GM19035 (cell line): ENCODE data around the gene DEDD.

Experiments used
- ATAC-seq: cut with Tn5 transposase; IDR thresholded peaks from one replicate; pipeline ENCODE4 v1.9.1; 2021; ENCODE audit not compliant: unreplicated experiment

Gene DEDD, protein sequence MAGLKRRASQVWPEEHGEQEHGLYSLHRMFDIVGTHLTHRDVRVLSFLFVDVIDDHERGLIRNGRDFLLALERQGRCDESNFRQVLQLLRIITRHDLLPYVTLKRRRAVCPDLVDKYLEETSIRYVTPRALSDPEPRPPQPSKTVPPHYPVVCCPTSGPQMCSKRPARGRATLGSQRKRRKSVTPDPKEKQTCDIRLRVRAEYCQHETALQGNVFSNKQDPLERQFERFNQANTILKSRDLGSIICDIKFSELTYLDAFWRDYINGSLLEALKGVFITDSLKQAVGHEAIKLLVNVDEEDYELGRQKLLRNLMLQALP

DNA sequence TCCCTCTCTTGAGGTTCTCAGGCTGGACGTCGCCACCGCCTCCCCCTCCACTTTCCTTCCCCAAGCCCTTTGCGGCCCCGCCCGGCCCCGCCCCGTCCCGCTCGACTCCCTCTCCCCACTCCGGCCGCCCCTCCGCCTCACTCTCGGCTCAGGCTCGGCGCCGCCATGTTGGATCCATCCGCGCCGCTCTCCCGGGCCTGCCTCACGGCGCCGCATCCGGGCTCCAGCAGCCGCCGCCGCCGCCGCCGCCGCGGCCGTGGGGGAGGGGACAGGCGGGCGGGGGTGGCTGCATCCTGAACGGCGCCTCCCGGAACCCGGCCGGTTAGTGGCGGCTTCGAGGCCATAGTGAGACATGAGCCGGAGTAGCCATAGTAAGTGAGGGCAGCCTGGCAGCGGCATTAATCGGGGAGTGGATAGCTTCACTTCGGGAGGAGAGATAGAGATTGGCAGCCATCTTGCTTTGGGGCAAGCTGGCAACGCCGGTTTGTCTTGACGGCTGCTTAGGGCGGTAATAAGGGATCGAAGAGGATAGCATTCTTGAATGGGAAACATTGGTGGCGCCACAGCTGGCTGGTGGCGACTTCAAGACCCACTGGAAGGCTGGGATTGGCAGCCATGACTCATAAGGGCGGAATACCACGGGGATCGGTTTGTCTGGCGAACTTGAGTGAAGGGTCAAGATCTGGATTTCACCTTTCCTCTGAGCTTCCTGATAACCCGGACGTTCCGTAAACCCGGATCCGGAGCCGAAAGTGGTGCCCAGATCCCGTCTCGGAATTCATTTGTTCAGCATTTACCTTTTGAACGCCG, at the start of gene DEDD:
Gene DEDD, minus strand, starts transcription at position 258 of the 810 bp plus-strand sequence. CDS start 8,205 bp downstream, outside the sequence.
- peak; percentile 96 for ATAC-seq

DNA sequence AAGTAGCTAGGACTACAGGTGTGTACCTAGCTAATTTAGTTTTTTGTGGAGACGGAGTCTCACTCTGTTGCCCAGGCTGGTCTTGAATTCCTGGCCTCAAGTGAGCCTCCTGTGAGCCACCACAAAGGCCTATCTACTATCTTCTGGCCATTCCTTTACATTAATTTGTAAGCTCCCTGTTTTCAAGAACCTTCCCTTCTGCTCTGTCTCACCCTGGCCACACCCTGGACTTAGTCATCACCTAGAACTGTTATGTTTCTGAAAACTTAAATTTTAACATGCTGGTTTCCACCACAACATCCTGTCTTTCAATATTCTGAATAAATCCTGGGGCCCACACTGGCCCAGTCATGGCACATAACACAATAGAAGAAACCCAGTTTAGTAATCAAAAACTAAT, 49.7 kb upstream of the DEDD start:
- no peak for ATAC-seq

DNA sequence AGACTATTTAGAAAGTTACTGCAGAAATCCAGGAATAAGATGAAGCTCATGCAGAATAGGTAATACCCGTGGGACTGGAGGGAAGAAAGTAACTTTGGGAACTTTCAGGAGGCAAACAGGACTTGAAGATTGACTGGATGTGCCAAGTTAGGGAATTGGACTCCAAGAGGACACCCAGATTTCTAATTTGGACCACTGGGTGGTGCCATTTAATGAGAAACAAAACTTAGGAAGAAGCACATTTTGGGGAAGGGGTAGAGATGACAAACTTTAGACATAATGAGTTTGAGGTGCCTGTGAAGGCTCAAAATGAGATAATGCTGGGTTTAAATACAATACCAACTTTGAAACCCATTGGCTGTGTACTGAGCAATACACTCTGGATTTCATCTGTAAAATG, 48.2 kb upstream of the DEDD start:
- no peak for ATAC-seq

DNA sequence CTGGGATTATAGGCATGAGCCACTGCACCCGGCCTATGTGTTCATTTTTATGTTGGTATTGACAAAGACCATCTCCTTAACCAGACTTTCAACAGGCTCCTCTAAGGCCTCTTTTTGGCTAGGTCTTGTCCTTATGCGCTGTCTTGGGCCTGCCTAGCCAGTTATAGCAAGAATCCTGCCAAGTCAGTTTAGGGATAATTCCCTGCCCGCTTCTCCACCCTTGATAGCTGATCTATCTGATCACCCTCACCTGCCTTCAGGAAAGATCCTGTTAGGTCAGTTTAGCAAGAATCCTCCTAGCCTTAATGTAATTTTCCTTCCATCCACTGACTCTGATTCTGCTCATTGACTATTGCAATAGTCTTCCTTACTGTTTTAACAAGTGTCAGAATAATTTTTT, 47.2 kb upstream of the DEDD start:
- ATAC-seq, result no peak

DNA sequence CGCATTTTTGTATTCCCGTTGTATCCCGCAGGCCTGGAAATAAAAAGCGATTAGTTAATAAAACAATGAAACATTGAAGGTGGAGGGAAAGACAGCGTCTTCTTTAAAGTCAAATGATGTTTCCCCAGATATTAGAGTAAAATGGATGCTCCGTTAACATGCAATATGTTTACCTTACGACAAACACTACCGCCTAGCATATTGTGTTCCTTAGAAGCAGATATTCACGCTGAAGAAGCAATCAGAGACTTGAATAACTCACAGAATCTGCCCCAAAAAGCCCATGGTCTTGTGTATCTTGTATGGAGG, 45.4 kb upstream of the DEDD start:
- no peak for ATAC-seq

DNA sequence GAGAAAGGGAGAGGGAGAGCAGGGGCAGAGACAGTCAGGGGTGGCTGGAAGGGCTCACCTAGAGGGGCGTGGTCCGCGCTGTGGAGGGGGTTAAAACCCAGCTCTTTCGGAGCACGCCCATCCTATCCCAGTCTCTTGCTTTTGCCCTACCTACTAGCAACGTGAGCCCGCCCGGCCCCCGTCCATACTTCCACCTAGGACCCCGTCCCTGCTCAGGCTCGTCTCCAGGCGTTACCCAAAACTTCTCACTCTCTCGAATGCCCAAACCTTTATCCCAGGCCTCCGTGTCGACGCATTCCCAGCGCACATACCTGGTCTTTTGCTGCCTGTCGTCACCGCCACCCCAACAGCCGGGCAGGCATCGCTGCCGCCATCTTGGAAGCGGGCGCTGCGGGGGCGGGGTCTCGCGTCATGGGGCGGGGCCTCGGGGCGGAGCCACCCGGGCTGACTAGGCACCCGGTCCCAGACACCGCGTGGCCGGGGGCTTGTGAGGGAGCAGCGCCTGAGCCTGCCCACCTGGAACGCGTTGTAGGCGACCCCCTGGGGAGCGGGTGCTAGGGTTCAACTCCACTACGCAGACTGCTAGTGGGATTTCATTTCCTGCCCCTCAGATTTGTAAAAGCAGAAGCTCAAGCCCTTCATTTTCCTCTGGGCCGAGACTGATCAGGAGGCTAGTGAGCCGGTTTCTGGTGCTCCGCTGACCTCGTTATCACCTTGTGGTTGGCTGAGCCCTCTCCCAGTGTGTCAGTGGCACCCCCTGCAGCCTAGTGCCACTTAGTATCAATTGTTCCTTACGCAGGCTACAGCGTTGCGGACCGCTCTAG, 44.9 kb upstream of the DEDD start, which contains the start of gene B4GALT3:
Gene B4GALT3, minus strand, starts transcription at position 396 of the 824 bp plus-strand sequence. CDS start 1,447 bp downstream, outside the sequence.
- ATAC-seq, result peak; percentile 84

DNA sequence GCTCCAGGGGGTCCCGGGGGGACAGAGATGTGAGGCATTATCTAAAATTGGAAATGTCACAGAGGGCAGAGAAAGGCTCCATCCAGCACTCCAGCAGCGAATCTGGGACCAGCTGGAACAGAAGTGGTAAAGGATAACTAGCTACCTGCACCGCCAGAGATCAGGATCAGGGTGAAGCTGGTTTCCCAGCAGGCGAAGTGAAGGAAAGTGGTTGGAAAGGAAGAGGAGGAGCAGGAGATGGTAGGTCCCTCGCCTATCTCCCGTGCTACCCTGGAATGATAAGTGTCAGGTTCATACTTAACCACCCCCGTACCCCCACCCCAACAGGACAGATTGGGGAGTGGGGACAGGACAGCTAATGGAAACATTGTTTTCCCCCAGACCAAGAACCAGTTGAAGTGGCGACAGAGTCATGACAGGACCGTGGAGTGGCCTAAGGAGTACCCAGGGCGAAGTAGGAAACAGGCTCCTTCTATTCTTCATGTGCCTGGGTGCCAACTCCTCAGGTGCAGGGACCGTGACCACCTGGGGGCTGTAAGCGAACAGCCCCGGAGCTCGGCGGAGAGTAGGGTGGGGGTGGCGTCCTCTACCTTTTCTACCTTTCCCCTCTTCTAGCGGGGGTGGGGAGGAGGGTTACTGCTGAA, 44.1 kb upstream of the DEDD start:
- no peak for ATAC-seq

DNA sequence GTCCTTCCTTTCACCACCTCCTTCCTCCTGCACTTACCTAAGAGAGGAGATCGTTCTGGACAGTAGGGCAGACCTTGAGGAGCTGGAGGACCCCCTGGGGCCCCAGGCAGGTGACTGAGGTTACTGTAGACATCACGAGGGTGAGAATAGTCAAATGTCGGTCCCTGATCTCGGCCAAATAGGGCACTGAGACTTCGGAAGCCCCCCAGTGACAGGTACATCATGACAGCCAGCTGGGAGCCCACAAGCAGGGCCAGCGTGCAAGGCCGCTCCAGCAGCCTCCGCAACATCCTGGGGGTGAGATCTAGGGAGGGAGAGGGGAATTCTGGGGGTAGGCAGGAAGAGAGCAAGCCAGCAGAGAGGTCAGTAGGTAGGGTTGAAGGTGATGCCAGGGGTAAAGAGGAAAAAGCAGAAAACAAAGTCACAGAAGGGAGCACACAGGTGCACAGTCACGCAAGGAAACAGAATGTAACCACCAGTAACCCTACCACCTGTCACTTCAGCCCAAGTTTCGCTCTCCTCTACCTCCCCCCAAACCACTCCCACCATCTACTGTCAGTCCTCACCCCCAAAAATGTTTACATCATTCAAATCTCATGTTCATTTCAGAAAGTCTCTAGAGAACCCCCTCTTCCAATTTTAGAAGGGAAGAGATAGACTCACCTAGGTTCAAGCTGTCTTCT, 43.4 kb upstream of the DEDD start:
- ATAC-seq, result no peak

DNA sequence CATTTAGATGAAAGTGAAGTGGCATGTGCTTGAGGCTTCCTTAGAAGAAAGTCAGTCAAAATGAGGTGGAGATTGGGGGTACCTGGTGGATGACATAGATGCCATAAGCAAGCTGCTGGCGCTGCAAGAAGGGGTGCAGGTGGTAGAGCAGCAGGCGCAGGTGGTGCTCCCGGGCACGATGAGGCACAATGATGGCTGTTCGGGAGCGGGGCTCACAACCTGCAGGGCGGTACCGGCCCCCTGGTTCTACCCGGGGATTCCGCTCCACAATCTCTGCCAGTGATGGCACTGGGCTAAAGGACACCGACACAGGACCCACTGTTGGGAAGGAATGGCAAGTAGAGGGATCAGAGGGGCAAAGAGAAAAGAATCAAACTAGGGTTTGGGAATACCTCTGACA, 42.4 kb upstream of the DEDD start:
- no peak for ATAC-seq

DNA sequence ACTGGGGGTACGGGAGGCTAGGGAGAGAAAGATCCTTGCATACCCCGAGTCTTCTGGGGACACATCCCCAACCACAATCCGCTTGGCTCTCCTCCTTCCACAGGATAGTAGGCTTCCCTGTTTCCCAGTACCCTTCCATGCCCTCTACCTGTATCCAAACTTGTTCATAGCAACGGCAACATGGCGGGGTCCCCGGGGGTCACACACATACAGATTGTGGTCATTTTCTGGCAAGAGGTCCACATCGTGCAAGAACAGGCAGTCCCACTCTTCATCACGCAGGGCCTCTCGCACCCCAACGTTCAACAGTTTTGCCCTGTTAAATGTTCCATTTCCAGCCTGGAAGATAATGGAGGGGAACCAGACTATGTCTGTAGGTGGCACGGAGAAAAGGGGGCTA, 41.2 kb upstream of the DEDD start:
- no peak for ATAC-seq

DNA sequence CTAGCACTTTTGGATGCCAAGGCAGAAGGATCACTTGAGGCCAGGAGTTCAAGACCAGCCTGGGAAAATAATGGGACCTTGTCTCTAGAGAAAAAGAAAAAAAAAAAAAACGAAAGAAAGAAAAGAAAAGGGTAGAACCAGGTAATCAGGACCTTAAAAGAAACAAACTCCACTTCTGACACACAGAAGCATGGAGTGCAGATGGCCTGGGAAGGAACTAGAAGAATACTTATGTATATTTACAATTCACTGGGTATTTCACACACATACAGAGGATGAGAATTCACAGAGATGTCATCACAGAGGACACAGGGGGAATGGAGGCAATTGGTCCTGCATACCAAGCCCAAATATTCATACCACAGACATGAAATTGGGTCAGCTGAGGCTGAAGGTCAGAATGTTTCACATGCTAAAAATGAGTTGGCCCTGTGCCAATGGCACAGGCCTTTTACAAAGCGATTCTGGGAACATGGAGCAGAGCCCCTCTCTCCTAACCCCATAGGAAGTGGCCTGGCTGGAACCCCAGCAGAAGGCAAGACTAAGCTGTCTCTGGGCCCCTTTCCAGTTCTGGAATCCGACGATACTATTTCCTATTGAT, 40.4 kb upstream of the DEDD start:
- no peak for ATAC-seq

DNA sequence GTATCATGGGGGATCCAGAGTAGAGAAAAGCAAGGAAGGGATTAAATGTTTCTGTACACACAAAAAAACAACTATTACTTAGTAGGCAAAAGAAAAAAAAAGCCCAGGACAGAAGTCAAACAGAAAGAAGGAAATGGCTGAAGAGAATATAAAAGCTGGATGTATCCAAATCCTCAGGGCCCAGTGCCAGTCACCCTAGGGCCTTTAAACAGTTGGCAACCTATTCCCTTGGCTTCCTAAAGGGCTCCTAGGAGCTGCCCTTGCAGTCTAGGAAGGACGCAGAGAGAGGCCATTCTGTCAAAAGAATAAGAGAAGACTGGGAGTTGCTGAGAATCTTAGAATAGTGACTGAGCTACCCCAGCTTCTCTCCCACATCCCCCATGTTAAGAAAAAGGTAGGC, 39.9 kb upstream of the DEDD start:
- no peak for ATAC-seq

DNA sequence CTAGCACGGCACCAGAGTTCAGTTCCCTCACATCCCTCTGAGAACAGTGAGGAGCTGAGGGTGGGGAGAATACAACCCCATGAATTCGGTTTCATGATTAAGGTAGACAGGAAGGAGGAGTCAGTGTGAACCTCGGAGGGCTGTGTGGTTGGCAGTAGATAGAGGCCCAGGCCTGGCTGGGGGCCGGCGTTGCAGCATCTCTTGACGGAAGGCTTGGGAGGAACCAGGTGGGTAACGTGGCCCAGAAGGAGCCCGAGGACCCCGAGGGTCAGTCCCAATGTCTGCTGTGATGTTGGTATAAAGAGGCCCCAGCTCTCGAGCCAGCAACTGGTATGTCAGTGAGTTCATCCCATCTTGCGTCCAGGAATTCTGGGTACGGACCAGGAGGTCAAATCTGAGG, 39.2 kb upstream of the DEDD start:
- no peak for ATAC-seq

DNA sequence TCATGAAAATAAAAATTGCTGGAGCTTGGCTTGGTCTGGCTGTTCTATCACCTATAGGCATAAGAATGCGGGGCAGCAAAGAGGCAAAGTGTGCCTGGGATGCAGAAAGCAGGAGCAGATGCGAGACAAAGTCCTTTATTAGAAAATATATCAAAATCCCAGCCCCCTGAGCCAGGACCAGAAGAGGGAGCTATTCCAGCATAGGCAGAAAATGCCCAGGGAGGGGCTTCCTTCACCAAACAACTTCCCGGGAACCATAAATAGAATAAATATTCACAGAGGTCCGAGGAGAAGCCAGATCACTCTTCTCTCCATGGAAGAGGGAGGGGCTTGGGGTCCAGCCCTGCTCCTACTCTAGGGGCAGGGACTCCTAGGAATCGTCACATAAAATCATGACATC, 38.7 kb upstream of the DEDD start:
- no peak for ATAC-seq

DNA sequence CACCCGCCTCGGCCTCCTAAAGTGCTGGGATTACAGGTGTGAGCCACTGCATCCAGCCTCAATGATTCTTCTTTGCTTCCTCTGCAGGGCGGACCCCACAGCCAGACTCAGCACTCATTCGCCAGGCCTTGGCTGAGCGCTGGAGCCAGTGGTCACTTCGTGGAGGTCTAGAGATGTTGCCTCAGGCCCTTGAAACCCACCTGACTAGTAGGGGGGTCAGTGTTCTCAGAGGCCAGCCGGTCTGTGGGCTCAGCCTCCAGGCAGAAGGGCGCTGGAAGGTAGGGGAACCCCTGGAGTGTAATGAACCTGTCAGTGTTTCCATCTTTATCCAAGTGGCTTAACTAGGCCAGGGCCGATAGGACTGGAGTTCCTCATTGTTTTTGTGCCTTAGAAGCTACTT, 36.4 kb upstream of the DEDD start:
- no peak for ATAC-seq

DNA sequence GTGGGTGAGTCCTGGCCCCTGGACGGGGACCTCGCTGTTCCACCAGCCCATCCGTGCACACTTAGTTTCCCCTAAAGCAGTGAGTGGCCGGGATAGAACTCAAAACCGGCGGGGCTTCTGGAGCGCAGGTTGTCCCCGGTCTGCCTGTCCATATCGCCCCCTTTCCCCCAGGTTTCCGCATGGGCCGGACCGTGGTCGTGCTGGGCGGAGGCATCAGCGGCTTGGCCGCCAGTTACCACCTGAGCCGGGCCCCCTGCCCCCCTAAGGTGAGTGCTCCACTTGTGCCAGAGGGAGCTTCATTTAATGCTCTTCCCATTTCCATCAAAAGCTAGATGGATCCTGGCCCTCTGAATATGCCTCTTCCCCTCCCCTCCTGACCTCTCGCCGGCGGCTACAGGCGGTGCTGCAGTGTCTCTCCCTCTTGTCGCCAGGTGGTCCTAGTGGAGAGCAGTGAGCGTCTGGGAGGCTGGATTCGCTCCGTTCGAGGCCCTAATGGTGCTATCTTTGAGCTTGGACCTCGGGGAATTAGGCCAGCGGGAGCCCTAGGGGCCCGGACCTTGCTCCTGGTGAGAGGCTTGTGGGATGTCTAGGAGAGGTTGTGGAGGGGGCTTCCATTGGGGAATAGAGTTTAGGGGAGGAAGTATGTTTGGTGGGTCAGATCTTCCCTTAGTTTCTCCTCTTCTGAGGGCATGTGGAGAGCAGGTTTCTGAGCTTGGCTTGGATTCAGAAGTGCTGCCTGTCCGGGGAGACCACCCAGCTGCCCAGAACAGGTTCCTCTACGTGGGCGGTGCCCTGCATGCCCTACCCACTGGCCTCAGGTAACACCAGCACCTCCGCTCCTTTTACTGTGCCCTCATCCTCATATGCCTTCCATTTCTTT, 34.4 kb upstream of the DEDD start:
- peak; percentile 8 for ATAC-seq

DNA sequence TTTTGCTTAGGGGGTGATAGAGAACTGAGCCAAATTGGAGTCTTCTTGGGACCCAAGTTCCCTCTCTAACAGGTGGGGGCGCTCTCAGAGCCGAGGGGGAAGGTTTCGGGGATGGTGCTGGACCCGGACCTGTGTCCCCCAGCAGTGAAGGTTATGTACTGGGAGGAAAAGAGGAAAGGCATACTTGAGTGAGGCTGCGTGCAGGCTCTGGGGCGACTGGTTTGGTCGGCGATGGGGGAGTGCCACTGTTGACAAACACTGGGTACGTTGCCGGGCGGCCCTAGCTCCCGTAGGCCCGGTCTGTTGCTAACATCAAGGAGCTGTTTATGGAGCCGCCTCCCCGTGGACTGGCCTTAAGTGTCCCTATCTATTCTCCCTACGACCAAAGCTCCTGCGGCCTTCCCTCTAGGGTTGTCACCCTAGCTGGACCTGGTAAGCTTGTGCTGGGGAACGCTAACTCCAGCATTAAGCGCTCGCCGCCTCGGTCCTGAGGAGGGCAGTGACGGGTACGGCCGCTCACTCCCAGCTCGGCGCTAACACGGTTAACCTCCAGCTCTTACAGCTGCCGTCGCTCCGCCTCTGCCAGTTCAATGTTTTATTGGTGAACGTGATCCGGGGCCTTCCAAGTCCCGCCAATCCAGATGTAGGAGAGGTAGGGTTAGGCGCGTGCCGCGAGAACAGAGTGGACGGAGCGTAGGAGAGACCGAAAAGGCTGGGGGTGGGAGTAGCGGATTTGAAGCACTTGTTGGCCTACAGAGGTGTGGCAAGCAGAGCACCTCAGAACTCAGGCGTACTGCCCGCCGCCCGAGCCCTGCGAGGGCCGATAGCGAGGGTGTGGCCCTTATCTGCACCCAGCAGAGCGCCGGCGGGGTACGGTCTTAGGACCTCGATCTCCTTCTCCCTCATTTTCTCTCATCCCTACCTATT, 33.5 kb upstream of the DEDD start, which contains the start of gene PPOX:
Gene PPOX, plus strand, starts transcription at position 685 of the 927 bp plus-strand sequence. CDS start 422 bp downstream, outside the sequence.
- ATAC-seq, result peak; percentile 96
